Kidney tubule cell (primary cell): ENCODE results near the gene ADGRA1.

Experiments used
- DNase-seq: peaks from one replicate; pipeline ENCODE4 v3.0.0-alpha.2; 2018; ENCODE audit warnings: low spot score

The ADGRA1 gene

GRCh38 chr10:133179651-133180050 lies 91.9 kb downstream of the ADGRA1 start:
- no peak for DNase-seq

DNA sequence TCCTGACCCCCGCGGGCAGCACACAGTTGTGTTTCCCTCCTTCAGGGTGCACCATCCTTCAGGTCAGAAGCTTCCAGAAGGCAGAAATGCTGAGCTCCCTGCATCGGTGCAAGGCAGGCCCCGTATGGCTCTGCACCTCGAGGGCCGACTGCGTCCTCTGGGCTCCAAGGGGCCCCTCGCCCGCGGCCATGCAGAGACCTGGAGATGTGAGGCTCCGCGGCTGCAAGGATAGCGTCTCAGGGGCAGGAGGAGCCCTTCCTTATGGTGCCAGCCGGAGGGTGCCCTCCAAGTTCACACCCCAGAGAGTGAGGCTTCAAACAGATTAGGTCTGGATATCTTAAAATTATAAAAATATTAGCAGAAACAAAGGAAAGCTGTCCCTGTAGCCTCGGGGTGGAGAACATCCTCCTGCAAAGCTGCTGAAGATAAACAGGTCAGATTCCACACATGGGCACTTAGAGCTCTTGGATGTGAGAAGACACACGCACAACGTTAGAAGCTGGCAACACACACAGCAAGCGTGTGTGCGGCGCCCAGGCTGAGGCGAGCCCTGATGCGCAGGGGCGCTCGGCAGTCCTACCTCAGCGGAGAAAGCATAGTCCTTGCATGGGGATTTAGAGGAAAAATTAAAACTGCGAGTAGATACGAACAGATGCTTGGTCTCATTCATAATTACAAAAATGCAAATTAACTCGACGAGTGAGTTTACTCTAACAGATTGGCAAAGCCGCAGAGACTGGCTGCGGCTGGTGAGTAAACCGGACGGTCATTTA lies 92.7 kb downstream of the ADGRA1 start:
- DNase-seq: no peak

DNA sequence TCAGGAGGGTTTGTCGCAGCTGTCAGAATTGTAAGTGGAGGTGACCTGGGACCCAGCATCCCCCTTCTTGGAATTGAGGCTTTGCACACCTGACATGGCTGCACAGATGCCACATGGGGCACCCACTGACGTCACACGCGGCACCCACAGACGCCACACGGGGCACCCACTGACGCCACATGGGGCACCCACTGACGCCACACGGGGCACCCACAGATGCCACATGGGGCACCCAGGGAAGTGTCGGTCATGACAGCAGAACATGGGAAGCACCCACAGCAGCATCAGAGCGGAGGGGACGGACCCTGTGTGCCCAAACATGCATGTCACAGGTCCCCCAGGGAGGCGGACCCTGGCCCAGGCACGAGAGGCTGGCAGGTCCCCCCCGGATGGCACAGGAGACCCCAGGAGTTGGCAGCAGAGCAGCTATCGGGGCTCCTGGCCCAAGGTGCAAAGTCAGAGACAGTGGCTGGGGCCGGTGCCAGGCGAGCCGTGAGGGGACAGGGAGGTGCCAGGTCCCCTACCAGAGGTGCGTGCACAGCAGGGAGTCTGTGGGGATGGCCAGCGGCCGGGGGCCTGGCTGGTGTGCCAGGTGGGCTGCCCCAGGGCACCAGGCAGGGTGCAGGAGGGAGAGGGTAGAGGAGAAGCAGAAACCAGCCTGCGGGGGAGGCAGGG lies 93.4 kb downstream of the ADGRA1 start:
- no peak for DNase-seq
